Naive thymus-derived CD4-positive, alpha-beta T cell (primary cell): ENCODE data around the gene FNDC3B. TPM values are rescaled to one million over a fixed set of nuclear protein-coding genes. Genes with fewer than 3 reads are reported as not detected.
"Not testable (repeated sequence)": the region's sequence is repeated elsewhere in the genome, so short reads cannot be mapped to it uniquely, and the experiment has no call there.

ENCODE experiments used
- ATAC-seq: fragments of 150-1000 bp; cut with Tn5 transposase; 2 replicates; pipeline ENCODE4 v1.10.0; 2021; ENCODE audit warnings: mild to moderate bottlenecking, moderate library complexity
- CTCF ChIA-PET: fragments of 350-600 bp; sonication (Branson Sonifier 250); formaldehyde crosslinking; loops from one replicate; lab custom pipeline; 2021; ENCODE audit warnings: antibody characterized with exemption; lab: Charles Lee
- POLR2A ChIA-PET: fragments of 350-600 bp; sonication (Branson Sonifier 250); formaldehyde crosslinking; loops from one replicate; lab custom pipeline; 2021; ENCODE audit warnings: antibody characterized with exemption, inconsistent platforms; lab: Charles Lee
- DNase-seq, 9 donors: peaks; one replicate each; pipeline versions ENCODE4 v3.0.0 to v3.0.0-alpha.2; 2020 to 2022; ENCODE audit warnings: mixed read lengths in 1 of 9
- H3K27ac ChIP-seq: one replicate; pipeline ENCODE4 v1.7.0; 2013; ENCODE audit warnings: mild to moderate bottlenecking, low read depth, low read length, moderate library complexity
- H3K27me3 ChIP-seq, 2 donors: one replicate each; pipeline ENCODE4 v1.7.0; 2013; ENCODE audit warnings: low read length in 2 of 2, mild to moderate bottlenecking in 2 of 2, moderate library complexity in 2 of 2; ENCODE audit not compliant: control insufficient read depth in 2 of 2, insufficient read depth in 2 of 2
- H3K36me3 ChIP-seq, 3 experiments: 1 replicate in 2 of 3; 2 replicates in 1 of 3; pipeline ENCODE4 v1.7.0; 2013; ENCODE audit warnings: low read length in 3 of 3, mild to moderate bottlenecking in 3 of 3, moderate library complexity in 1 of 3; ENCODE audit not compliant: insufficient read depth in 3 of 3, control insufficient read depth in 2 of 3
- H3K4me1 ChIP-seq, 2 donors: one replicate each; pipeline ENCODE4 v1.7.0; 2013; ENCODE audit warnings: low read length in 2 of 2, mild to moderate bottlenecking in 2 of 2, moderate library complexity in 1 of 2; ENCODE audit not compliant: control insufficient read depth in 2 of 2, insufficient read depth in 2 of 2
- H3K4me3 ChIP-seq: 2 replicates; pipeline ENCODE4 v1.7.0; 2013; ENCODE audit warnings: mild to moderate bottlenecking, low read length
- H3K9me3 ChIP-seq, 3 experiments: 1 replicate in 2 of 3; 2 replicates in 1 of 3; pipeline ENCODE4 v1.7.0; 2013; ENCODE audit warnings: low read length in 3 of 3; ENCODE audit not compliant: control insufficient read depth in 2 of 3
- H3K27ac Mint-ChIP-seq, 9 donors: one replicate each; pipeline ENCODE4 v1.8.0; 2020 to 2022; ENCODE audit warnings: mixed read lengths in 9 of 9, mild to moderate bottlenecking in 8 of 9, moderate library complexity in 5 of 9, inconsistent platforms in 2 of 9
- H3K27me3 Mint-ChIP-seq, 5 donors: one replicate each; pipeline ENCODE4 v1.8.0; 2021 to 2022; ENCODE audit warnings: mixed read lengths in 5 of 5, mild to moderate bottlenecking in 1 of 5
- H3K36me3 Mint-ChIP-seq, 5 donors: one replicate each; pipeline ENCODE4 v1.8.0; 2020 to 2022; ENCODE audit warnings: mixed read lengths in 5 of 5, mild to moderate bottlenecking in 3 of 5, inconsistent platforms in 1 of 5
- H3K4me1 Mint-ChIP-seq, 7 donors: one replicate each; pipeline ENCODE4 v1.8.0; 2020 to 2022; ENCODE audit warnings: mixed read lengths in 7 of 7, mild to moderate bottlenecking in 3 of 7, inconsistent platforms in 1 of 7
- H3K4me3 Mint-ChIP-seq, 10 donors: one replicate each; pipeline ENCODE4 v1.8.0; 2020 to 2022; ENCODE audit warnings: mild to moderate bottlenecking in 10 of 10, mixed read lengths in 10 of 10, moderate library complexity in 6 of 10, inconsistent platforms in 2 of 10
- H3K9me3 Mint-ChIP-seq, 11 donors: one replicate each; pipeline ENCODE4 v1.8.0; 2020 to 2022; ENCODE audit warnings: mixed read lengths in 11 of 11, mild to moderate bottlenecking in 4 of 11, inconsistent platforms in 1 of 11, moderate library complexity in 1 of 11
- intact Hi-C, 2 donors: fragments of 100-400 bp; cut with micrococcal nuclease; formaldehyde crosslinking; loops; one replicate each; pipeline ENCODE4 v1.15.1; 2023
- polyA plus RNA-seq, 2 donors: library from polyadenylated mRNA; unstranded; fragments of 300-500 nt; fragmentation: Illumina TruSeq; gene quantifications; one replicate each; pipeline ENCODE4 v1.2.3, GENCODE V29; 2021
- total RNA-seq, 6 experiments: library from RNA in 5 of 6; stranded (reverse) in 5 of 6; gene quantifications; 1 replicate in 5 of 6; 2 replicates in 1 of 6; pipeline ENCODE4 v1.2.3 and lab custom pipeline; 2021 to 2026

Gene FNDC3B
- total RNA-seq (10 to 100 TPM; 21.1 to 78.6 (median 29.4) TPM), polyA plus RNA-seq (10 to 100 TPM in 1 of 2 donors, 1 to 10 TPM in 1; 8.6 to 11.0 TPM), total RNA-seq (lab: John Stamatoyannopoulos, UW) (49.8 reads per million, percentile 71 among the genes with 10 or more reads in this experiment)

DNA sequence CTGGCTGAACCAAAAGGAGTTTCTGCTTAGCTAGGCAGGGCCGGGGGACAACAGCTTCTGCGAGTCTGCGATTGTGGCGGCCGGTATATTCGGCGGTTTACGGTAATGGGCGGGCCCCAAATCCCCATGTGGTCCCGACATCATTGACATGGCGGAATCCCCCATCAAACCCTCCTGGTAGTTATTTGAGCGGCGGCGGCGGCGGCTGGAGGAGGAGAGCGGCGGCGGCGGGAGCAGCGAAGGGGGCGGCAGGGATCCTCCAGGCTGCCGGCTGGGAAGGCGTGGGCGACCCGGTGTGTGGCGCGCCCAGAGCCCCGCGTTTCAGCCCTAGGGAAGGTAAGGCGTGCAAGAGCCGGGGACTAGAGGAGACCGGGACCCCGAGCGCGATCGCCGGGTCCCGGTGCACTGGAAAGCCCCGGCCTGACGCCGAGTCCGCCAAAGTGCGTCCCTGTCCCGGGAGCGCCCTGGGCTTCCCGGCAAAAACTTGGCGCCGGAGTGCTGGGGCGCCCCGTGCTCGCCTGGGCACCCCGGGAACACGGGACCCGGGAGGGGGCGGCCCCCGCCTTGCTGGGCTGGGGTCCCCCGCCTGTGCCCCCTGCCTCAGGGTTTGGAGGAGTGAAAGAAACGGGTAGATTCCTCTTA is at the start of gene FNDC3B:
TSS of gene FNDC3B (plus strand) at position 143 of the 642 bp plus-strand sequence. CDS start 72,902 bp downstream, outside the sequence.
- ATAC-seq (peak; percentile 96), DNase-seq (peak; percentile 76 to 92 (median 89))
- peaks cover 11 to 15% of the 10 kb centered on the region in 2 donors for H3K4me1 ChIP-seq
- peaks cover 0 to 3% (median 0%) of the 10 kb centered on the region in 11 donors for H3K9me3 Mint-ChIP-seq
- H3K4me3 ChIP-seq = peak within 1 kb of the TSS; percentile 64
- peak within 1 kb of the TSS; percentile 96 to 100 (median 98) for H3K4me3 Mint-ChIP-seq
- no peaks in the 10 kb centered on the region for H3K9me3 ChIP-seq
- POLR2A ChIA-PET = interaction anchor here (0.5 to 1.2 kb wide), 4 partner anchors 17 to 291 kb away, joined by 3 to 5 read pairs (median 3); no protein-coding TSS in a partner anchor
- H3K27ac Mint-ChIP-seq = peak within 1 kb of the TSS; percentile 94 to 99 (median 97)
- peaks cover 0 to 9% (median 0%) of the 10 kb centered on the region in 5 donors for H3K36me3 Mint-ChIP-seq
- peaks cover 0 to 19% (median 0%) of the 10 kb centered on the region in 5 donors for H3K27me3 Mint-ChIP-seq
- peaks cover 27 to 73% (median 55%) of the 10 kb centered on the region in 7 donors for H3K4me1 Mint-ChIP-seq
- no peaks in the 10 kb centered on the region for H3K27me3 ChIP-seq
- peaks cover 0 to 7% (median 0%) of the 10 kb centered on the region in 3 experiments for H3K36me3 ChIP-seq
- intact Hi-C loops = loop anchor here (1.0 to 10.0 kb wide), 16 partner anchors 48 to 1815 kb away; partner anchors contain the start of genes ECT2 (in 2 of the 2), SKIL (in 2 of the 2), EIF5A2 (in 1 of the 2) and PRKCI (in 1 of the 2)
- CTCF ChIA-PET = interaction anchor here (1.6 to 3.0 kb wide), 2 partner anchors 68 to 627 kb away, joined by 4 to 13 read pairs; no protein-coding TSS in a partner anchor
- peak within 1 kb of the TSS; percentile 97 for H3K27ac ChIP-seq

DNA sequence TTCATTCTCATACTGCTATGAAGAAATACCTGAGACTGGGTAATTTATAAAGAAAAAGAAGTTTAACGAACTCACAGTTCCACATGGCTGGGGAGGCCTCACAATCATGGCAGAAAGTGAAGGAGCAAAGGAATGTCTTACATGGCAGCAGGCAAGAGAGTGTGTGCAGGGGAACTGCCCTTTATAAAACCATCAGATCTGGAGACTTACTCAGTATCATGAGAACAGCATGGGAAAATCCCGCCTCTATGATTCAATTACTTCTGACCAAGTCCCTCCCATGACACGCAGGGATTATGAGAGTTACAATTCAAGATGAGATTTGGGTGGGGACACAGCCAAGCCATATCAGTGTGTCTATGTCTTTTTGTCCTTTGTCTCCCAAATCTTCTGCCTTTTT is 49.1 kb upstream of the FNDC3B start:
- H3K9me3 ChIP-seq, H3K4me1 ChIP-seq, H3K27me3 ChIP-seq, H3K4me1 Mint-ChIP-seq, intact Hi-C loops, H3K4me3 ChIP-seq, H3K4me3 Mint-ChIP-seq, H3K27ac ChIP-seq, H3K27ac Mint-ChIP-seq, H3K9me3 Mint-ChIP-seq, POLR2A ChIA-PET, H3K36me3 ChIP-seq, H3K36me3 Mint-ChIP-seq, DNase-seq, ATAC-seq, CTCF ChIA-PET: not testable (repeated sequence)
- peaks cover 0 to 16% (median 7%) of the 10 kb centered on the region in 5 donors for H3K27me3 Mint-ChIP-seq

DNA sequence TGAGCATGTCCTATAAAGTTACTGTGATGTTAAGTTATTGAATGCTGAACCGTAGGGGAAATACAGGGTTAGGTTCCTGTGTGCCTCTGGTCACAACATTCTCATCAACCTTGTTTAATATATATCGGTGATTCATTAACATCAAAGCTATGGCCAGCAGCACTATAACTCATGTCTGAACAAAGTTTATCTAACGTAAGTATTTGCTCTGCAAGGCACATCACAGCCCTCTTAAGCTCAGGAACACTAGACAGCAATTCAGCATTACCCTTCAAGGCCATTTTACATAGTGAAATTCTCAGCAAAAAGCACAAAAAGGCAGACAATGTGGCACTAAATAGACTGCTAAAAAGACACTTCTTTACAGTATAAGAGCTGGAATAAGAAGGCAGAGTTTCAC is 48.2 kb upstream of the FNDC3B start:
- Mint-ChIP-seq H3K36me3 (peaks cover 0 to 6% (median 0%) of the 10 kb centered on the region in 5 donors), H3K27me3 (peaks cover 0 to 16% (median 6%) of the 10 kb centered on the region in 5 donors), H3K4me3 (no peak overlapping the region), H3K27ac (no peak overlapping the region), H3K4me1 (peaks cover 0 to 4% (median 0%) of the 10 kb centered on the region in 7 donors), H3K9me3 (peaks cover 0 to 4% (median 3%) of the 10 kb centered on the region in 11 donors)
- ChIA-PET POLR2A (no interaction called here), CTCF (no interaction called here)
- H3K9me3 ChIP-seq = no peaks in the 10 kb centered on the region
- ATAC-seq = no peak
- DNase-seq = no peak
- H3K36me3 ChIP-seq = no peaks in the 10 kb centered on the region
- H3K27me3 ChIP-seq = no peaks in the 10 kb centered on the region
- intact Hi-C loops = no loop called here
- H3K27ac ChIP-seq = no peak overlapping the region
- H3K4me3 ChIP-seq = no peak overlapping the region
- H3K4me1 ChIP-seq = no peaks in the 10 kb centered on the region

DNA sequence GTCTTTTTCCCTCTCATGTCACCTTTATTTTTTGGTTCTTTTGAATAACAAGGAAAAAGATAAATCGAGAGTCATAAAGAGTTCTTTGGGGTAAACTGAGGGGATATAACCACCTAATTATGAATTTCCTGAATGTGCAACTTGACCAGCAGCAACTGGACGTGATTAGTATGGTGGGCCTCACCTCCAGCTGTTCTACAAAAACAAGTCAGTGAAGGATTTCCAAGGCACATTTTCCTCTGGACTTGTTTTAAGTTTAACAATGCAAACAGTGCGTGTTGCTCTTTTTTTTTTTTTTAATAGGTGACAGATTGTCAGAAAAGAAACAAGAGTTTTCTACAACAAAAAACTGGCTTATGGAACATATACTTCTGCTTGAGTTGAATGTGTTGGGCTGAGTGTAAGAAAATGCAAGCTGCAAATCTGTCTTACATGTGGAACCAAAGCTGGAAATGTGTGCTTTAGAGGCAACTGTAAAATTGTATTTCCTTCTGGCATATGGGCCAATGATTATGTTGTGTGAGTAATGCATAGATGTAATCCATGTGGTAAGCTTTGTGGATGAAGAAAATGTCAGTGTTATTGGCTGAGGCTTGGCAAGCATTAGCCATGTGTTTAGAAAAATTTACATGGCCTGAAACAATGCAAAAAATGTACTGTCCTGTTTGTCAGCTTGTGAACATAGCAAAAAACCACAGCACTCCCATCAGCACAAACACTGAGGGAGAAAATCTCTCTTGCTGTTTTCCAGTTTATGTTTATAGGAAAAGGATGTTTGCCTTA is 44.5 kb upstream of the FNDC3B start:
- H3K9me3 Mint-ChIP-seq = peaks cover 0 to 21% (median 8%) of the 10 kb centered on the region in 11 donors
- H3K36me3 Mint-ChIP-seq = peaks cover 0 to 15% (median 4%) of the 10 kb centered on the region in 5 donors
- no peak overlapping the region for H3K27ac ChIP-seq
- H3K9me3 ChIP-seq = no peaks in the 10 kb centered on the region
- no peaks in the 10 kb centered on the region for H3K27me3 ChIP-seq
- no peak overlapping the region for H3K4me3 Mint-ChIP-seq
- ChIA-PET CTCF (no interaction called here), POLR2A (no interaction called here)
- H3K4me1 ChIP-seq = no peaks in the 10 kb centered on the region
- no peak overlapping the region for H3K27ac Mint-ChIP-seq
- intact Hi-C loops = no loop called here
- H3K36me3 ChIP-seq = no peaks in the 10 kb centered on the region
- H3K27me3 Mint-ChIP-seq = peaks cover 0 to 16% (median 4%) of the 10 kb centered on the region in 5 donors
- ATAC-seq = no peak
- DNase-seq = no peak
- H3K4me3 ChIP-seq = no peak overlapping the region
- peaks cover 0 to 9% (median 0%) of the 10 kb centered on the region in 7 donors for H3K4me1 Mint-ChIP-seq

DNA sequence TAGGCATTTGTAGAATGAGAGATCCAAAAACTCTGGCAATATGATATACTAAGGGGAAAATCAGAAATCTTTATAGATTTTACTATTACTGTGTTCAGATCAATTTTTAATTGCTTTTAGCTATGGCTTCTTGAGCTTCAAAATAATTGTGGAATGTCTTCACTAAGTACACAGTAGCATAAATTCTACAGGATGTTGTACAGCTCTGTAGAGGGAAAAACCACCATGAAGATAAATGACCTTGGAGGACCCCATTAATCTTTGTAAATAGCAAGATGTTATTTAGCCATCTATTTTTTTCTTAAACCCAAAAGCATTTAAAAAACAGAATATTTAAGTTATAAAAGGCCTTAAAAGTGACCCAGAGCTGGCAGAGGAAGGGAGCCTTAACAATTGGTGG is 43.9 kb upstream of the FNDC3B start:
- Mint-ChIP-seq H3K27ac (no peak overlapping the region), H3K27me3 (peaks cover 0 to 12% (median 4%) of the 10 kb centered on the region in 5 donors), H3K4me3 (no peak overlapping the region), H3K4me1 (peaks cover 0 to 9% (median 0%) of the 10 kb centered on the region in 7 donors), H3K36me3 (peaks cover 0 to 15% (median 4%) of the 10 kb centered on the region in 5 donors), H3K9me3 (peaks cover 0 to 21% (median 8%) of the 10 kb centered on the region in 11 donors)
- CTCF ChIA-PET = no interaction called here
- POLR2A ChIA-PET = no interaction called here
- no peaks in the 10 kb centered on the region for H3K4me1 ChIP-seq
- H3K27ac ChIP-seq = no peak overlapping the region
- no peak overlapping the region for H3K4me3 ChIP-seq
- no peaks in the 10 kb centered on the region for H3K36me3 ChIP-seq
- intact Hi-C loops = no loop called here
- DNase-seq (no peak), ATAC-seq (no peak)
- H3K9me3 ChIP-seq = no peaks in the 10 kb centered on the region
- no peaks in the 10 kb centered on the region for H3K27me3 ChIP-seq

DNA sequence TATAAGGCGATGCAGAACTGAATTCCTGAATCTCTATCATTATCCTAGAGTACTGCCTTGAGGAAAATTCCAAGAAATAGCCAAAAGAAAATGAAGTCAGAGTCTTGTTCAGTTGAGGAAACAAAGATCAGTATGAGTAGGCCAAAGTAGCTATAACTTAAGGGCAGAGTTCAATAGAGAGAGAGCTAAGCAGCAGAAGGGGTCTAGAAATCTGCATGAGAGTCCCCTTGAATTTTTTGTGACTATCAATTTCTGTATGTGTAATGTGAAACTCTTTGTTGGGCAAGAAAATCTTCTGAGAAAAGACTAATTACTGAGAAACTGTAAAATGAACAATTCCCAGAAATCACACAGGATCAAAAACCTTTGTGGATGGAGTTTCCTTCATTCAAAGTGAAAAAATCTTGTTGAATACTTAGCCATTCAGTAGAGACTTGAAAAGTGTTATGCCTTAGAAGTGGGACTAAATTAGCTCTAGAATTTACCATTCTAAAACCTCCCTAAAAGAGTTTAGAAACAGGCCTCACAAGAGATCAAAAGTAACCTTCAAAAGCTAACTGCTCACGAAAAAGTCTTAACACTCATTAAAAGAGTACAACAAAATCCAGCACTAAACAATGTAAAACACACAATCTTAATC is 43.1 kb upstream of the FNDC3B start:
- Histone ChIP-seq H3K4me3 (no peak overlapping the region), H3K4me1 (no peaks in the 10 kb centered on the region), H3K36me3 (no peaks in the 10 kb centered on the region), H3K9me3 (no peaks in the 10 kb centered on the region), H3K27ac (no peak overlapping the region), H3K27me3 (no peaks in the 10 kb centered on the region)
- ChIA-PET POLR2A (no interaction called here), CTCF (no interaction called here)
- Mint-ChIP-seq H3K4me3 (no peak overlapping the region), H3K27me3 (peaks cover 0 to 11% (median 4%) of the 10 kb centered on the region in 5 donors), H3K9me3 (peaks cover 0 to 21% (median 8%) of the 10 kb centered on the region in 11 donors), H3K27ac (no peak overlapping the region), H3K4me1 (peaks cover 0 to 9% (median 0%) of the 10 kb centered on the region in 7 donors), H3K36me3 (peaks cover 0 to 15% (median 4%) of the 10 kb centered on the region in 5 donors)
- intact Hi-C loops = no loop called here
- DNase-seq (no peak), ATAC-seq (no peak)
